Amygdala (tissue), 56 donors: ENCODE measurements around the gene ARHGAP32.

ENCODE experiments used
- DNase-seq, 56 donors: peaks; one replicate each; lab custom pipeline; 2025; lab: John Stamatoyannopoulos, UW

Gene ARHGAP32

GRCh38 chr11:129192150-129192549, at the start of gene ARHGAP32:
TSS of gene ARHGAP32 (minus strand) at chr11:129192325. CDS start at chr11:129192198, 127 bp downstream.
- no peak for DNase-seq

- no peak for DNase-seq
These were observed 47.1 kb upstream of the ARHGAP32 start for GRCh38 chr11:129239207-129239606.

- no peak for DNase-seq
These were observed 45.9 kb upstream of the ARHGAP32 start for GRCh38 chr11:129237880-129238638.

DNA sequence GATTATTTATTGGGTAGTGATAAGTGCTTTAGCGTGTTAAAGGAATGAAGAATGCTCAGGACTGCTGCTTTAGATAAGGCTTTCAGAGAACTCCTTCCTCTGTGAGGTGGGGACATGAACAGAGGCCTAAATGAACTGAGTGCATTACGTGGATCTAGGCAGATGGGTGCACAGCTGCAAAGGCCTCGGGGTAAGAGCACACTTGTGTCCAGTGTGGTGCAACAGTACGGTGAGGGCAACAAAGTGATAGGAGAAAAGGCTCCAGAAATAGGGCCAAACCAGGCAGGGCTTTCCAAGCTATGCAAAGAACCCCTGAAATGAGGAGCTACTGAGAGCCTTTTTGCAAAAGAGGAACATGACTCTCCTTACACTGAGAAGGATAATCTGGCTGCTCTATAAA, 45.3 kb upstream of the ARHGAP32 start:
- no peak for DNase-seq

GRCh38 chr11:129236850-129237249, 44.7 kb upstream of the ARHGAP32 start:
- DNase-seq = no peak

DNA sequence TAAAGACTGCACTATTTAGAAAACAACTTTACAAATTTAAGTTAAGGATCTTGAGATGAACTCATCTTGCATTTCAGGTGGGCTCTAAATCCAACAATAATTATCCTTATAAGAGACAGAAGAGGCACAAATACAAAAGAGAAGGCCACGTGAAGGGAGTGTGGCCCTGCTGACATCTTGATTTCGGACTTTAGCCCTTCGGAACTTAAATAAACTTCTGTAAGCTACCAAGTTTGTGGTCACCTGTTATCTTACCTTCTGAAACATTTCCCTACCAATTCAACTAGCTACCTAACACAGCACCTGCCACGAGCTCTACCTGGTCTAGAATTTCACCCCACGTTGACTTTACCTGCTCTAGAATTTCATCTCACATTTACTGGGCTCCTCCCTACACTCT, 42.9 kb upstream of the ARHGAP32 start:
- DNase-seq = no peak

GRCh38 chr11:129230006-129230405, 37.9 kb upstream of the ARHGAP32 start:
- DNase-seq = no peak

- no peak for DNase-seq
These were observed 34.2 kb upstream of the ARHGAP32 start for GRCh38 chr11:129226207-129226798.

DNA sequence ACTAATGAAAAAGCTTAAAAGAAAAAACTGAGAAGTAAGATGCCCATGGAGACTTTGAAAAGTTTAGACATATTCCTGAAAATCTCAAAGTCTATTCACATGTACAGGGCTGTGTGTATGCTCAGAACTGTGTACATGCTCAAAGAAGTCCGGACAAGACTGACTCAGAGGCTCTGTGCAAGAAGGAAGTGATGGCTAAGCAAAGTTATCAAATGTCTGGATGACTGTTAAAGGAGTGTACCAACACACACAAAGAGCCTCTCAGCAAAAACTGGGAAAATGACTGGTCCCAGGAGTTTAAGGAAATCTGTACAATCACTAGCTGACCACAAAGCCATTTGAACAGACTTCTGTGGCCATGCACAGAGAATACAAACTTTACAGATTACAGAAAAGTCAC, 33.1 kb upstream of the ARHGAP32 start:
- DNase-seq = no peak

DNA sequence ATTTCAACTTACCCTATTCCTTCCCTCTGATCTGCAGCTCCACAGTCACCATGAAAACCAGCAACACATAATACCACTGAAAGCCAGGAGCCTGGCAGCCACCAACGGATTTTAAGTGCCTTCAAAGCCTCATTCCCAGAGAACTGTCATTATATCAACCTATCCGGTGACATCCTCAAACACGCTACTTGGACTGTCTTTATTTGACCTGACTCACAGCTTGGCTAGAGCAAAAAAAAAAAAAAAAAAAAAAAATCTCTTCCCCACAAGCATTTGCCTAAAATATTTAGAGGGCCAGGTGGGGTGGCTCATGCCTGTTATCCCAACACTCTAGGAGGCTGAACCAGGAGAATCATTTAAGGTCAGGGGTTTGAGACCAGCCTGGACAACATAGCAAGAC, 32.4 kb upstream of the ARHGAP32 start:
- no peak for DNase-seq

- no peak for DNase-seq
These were observed 31.6 kb upstream of the ARHGAP32 start for GRCh38 chr11:129223701-129224149.

- DNase-seq = no peak
These were observed 31.1 kb upstream of the ARHGAP32 start for GRCh38 chr11:129223260-129223659.

DNA sequence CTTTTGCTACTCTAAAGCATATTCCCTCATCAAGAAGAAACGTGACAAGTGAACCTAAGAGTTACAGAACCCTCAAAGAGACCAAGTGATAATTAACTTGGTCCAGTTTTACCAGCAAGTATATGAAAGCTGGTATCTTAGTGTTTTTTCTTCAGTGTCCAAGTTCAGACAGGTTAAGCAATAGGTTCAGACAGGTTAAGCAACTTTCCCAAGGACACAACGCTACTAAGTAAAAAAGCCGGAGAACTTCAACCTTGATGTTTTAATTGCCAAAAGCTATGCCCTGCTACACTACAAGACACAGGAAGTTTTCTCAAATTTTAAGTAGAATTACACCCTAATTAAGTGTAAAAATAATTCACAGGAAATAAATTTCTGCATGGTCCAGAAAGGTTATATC, 30.0 kb upstream of the ARHGAP32 start:
- DNase-seq = no peak

GRCh38 chr11:129215506-129216245, 23.6 kb upstream of the ARHGAP32 start:
- DNase-seq = no peak

DNA sequence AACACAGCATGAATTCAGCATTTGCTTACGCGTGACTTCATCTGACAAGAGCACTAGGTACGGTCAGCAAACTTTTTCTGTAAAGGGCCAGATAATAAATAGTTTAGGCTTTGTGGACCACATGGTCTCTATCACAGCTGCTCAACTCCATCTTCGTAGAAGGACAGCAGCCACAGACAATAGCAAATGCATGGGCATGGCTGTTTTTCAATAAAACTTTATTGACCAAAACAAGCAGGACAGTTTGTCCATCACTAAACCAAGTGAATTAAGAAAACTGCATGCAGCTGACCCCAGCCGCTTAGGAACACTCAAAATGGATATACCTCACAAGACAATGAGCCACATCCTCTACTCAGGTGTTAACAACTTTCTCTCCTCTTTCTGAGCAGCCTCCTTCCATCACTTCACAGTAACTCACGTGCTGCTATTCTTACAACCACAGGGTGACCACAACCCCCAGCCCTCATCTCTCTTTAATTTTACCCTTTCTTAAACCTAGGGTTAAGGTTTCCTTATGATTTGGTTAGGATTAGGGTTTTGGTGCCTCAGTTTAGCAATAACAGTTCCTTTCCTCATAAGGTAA, 22.7 kb upstream of the ARHGAP32 start:
- DNase-seq = no peak

DNA sequence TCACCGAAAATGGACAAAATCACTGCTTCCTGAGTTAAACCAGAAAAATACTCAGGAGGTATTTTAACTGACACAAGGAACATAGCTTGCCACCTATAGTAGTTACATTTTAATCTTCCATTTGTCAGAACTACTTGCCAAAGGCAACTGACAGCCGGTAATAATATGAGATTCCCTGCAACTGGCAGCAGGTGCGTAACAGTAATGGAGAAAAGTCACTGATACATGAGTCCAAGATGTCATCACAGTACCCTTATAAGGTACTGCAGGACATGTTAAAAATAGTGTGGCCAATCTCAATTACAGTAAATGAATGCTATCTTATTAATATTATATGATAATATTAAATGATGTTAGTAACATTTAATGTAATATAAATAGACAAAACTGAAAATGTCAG, 21.1 kb upstream of the ARHGAP32 start:
- DNase-seq = no peak

- DNase-seq = no peak
These were observed 19.3 kb upstream of the ARHGAP32 start for GRCh38 chr11:129211397-129211796.

- no peak for DNase-seq
These were observed 18.7 kb upstream of the ARHGAP32 start for GRCh38 chr11:129210831-129211181.

DNA sequence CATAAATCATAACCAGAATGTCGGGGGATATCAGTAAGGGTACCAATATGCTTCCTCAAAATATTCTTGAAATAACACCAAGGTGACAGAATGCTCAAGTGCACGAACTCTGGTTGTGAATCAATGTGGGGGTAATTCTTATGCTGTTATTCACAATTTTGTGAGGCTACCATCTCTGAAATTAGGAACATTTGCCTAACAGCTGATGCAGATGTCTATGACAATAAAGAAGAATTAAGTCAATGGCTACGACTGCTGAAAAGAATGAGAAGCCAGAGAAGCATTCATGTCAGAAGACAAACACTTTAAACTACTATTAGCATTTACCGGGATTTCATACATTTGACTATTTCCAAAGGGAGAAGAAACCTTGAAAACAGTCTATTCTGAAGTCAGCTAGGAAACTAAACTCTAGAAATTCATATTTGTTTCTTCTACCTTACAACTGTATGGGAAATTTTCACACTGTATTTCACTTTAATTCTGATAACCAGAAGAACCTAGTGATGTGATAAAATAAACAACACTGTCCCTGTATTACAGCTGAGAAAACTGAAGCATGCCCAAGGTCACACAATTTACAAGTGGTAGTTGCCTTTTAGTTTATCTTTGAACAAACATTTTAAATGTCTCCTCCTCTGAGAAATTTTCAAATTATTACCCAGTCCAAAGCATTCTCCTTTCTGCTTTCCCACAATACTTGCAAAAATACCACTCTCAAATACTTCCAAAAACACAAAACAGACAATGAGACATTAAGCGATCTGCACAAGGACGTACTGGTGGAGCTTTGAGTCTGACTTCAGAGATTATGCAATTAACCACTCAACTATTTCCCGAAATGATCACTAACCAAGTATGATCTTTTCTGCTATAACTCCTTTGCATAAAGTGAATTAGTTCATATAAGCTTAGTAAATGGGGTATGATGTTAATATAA, 18.0 kb upstream of the ARHGAP32 start:
- no peak for DNase-seq

DNA sequence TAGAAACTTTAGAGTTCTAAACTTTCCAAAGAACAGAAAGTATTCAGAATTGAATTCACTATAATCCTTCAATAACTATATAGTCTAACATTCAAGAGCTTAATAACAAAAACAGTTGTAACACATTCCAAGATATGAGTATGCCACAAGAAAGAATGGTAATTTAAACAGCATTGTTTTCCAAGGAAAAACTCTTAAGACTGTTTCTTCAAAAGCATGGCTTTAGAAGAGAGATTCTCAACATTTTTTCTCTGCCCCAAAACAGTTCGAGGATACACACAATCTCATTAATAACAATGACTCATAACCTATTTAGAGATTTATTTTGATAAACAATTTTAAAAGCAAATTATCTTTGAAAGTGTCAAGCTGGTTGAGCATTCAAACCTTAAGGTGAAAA, 16.7 kb upstream of the ARHGAP32 start:
- no peak for DNase-seq
